ENCODE measurements around the gene FTSJ1.
"Not testable (repeated sequence)": the region's sequence is repeated elsewhere in the genome, so short reads cannot be mapped to it uniquely, and the experiment has no call there.

Gene FTSJ1

DNA sequence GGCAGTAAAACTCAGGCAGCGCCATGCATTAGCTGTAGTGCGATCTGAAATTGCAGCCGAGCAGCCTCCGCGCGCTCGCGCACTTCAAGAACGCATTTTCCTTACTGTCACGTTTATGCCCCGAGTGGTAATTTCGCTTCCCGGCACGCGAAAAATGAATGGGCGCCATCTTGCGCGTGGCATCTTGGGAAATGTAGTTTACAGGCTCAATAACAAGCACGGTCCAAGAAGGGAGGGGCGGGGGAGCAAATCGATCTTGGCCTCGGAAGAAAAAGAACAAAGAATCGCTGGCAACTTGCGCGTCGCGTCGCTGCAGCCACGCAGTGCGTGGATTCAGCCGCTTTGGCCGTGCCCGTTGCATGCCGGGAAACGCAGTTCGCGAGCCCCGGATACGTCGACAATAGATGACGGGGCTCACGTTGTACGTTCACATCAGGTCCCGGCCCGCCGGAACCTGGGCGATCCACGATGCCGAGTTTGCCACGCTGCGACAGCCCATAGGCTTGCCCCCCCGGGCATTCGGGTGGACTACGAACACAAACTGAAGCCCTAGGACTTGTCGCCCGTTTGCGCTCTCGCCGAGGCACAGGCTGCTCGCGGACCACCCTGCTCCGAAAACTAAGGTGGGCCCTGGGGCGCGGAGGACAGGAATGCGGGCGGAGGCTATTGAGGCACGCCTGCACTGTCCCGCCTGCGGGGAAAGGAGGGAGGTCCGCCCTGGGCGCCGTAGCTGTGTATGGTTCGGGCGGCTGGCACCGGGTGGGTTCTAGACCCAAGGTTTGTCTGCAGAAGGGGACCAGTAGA, at the start of gene FTSJ1:
Gene FTSJ1, plus strand, starts transcription at position 426 of the 804 bp plus-strand sequence. CDS start 1,849 bp downstream, outside the sequence.
- H3K4me3 ChIP-seq (ENCODE audit: control insufficient read depth, low read depth, low read length) = peak within 1 kb of the TSS; percentile 60
- DNase-seq (ENCODE audit: low read depth) = peak; percentile 71
- TF ChIP-seq CTCF (IDR thresholded peaks at IDR 0.05; ENCODE audit: control insufficient read depth, insufficient read depth, low read depth, low read length, missing control alignments) = no peak

- DNase-seq (ENCODE audit: low read depth) = not testable (repeated sequence)
Measured at GRCh38 chrX:48427027-48427716, 48.8 kb upstream of the FTSJ1 start.

DNA sequence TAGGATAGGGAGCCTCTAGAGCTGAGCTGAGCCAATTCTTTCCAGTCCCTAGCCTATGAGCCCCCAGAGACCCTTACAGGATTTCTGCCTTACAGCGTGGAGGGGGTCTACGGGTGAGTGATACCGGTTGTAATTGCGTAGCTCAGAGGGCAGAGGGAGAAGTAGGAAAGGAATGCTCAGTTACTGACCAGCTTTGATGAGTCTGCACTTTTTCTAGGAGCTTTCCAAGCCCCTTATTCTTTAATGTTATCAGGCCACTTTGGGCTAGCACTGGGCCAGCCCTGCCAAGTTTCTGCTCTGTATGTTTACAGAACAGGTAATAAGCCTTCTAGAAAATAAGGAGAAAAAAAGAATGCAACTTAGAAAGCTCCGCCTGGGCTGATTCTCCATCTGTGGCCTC, 46.4 kb upstream of the FTSJ1 start:
- H3K4me3 ChIP-seq (ENCODE audit: control insufficient read depth, low read depth, low read length); DNase-seq (ENCODE audit: low read depth): not testable (repeated sequence)

More at GRCh38 chrX:48427027-48427716, 48.8 kb upstream of the FTSJ1 start:
- H3K4me3 ChIP-seq (ENCODE audit: control insufficient read depth, low read depth, low read length) = not testable (repeated sequence)

- H3K4me3 ChIP-seq (ENCODE audit: control insufficient read depth, low read depth, low read length); DNase-seq (ENCODE audit: low read depth): not testable (repeated sequence)
Measured at GRCh38 chrX:48430166-48430565, 45.8 kb upstream of the FTSJ1 start.

DNA sequence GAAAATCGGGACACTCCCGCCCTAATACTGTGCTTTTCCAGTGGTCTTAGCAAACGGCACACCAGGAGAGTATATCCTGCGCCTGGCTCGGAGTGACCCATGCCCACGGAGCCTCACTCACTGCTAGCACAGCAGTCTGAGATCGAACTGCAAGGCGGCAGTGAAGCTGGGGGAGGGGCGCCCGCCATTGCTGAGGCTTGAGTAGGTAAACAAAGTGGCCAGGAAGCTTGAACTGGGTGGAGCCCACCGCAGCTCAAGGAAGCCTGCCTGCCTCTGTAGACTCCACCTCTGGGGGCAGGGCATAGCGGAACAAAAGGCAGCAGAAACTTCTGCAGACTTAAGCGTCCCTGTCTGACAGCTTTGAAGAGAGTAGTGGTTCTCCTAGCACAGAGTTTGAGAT, 42.3 kb upstream of the FTSJ1 start:
- not testable (repeated sequence) for DNase-seq (ENCODE audit: low read depth); H3K4me3 ChIP-seq (ENCODE audit: control insufficient read depth, low read depth, low read length)

DNA sequence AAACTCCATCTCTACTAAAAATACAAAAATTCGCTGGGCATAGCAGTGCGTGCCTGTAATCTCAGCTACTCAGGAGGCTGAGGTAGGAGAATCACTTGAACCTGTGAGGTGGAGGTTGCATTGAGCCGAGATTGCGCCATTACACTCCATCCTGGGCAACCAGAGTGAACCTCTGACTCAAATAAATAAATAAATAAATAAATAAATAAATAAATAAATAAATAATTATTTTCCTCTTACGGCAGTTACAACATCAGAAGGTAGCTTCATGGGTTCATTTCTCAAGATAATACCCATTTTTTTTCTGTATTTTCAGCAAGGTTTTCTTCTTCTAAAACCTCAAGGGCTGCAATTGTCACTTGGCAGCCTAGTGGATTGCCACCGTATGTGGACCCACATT, 28.8 kb upstream of the FTSJ1 start:
- DNase-seq (ENCODE audit: low read depth) = not testable (repeated sequence)

GRCh38 chrX:48450076-48450475, 25.9 kb upstream of the FTSJ1 start:
- H3K4me3 ChIP-seq (ENCODE audit: control insufficient read depth, low read depth, low read length) = no peak overlapping the region
- no peak for TF ChIP-seq CTCF (IDR thresholded peaks at IDR 0.05; ENCODE audit: control insufficient read depth, insufficient read depth, low read depth, low read length, missing control alignments)
- no peak for DNase-seq (ENCODE audit: low read depth)

More for the DNA sequence above, 28.8 kb upstream of the FTSJ1 start:
- not testable (repeated sequence) for H3K4me3 ChIP-seq (ENCODE audit: control insufficient read depth, low read depth, low read length)

DNA sequence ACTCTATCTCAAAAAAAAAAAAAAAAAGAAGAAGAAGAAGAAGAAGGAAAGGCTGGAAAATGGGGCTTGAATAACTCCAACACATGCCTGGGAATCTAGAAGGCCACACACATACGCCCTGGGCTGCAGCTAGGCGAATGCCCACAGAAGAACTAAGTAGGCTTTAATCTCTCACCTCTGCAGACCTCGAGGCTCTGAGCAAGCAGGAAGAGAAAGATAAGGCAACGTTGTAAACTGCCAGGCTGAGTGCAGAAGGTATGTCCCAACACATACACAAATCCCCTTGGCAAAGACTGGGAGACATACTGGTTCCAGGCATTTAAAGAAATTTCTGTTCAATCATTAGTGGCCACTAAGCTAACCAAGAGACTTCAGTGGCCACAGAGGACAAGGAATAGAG, 24.3 kb upstream of the FTSJ1 start:
- H3K4me3 ChIP-seq (ENCODE audit: control insufficient read depth, low read depth, low read length) = no peak overlapping the region
- no peak for DNase-seq (ENCODE audit: low read depth)

More for the DNA sequence above, 24.3 kb upstream of the FTSJ1 start:
- no peak for TF ChIP-seq CTCF (IDR thresholded peaks at IDR 0.05; ENCODE audit: control insufficient read depth, insufficient read depth, low read depth, low read length, missing control alignments)

Measured in AG09309 (cell line).